H9 (cell line): Measurements from ENCODE around the gene TMEM60. TPM values are rescaled to one million over a fixed set of nuclear protein-coding genes. Genes with fewer than 3 reads are reported as not detected.

Experiments used
- DNase-seq: peaks from one replicate; pipeline ENCODE4 v3.0.0-alpha.2; 2017
- H2AFZ ChIP-seq: one replicate; pipeline ENCODE4 v1.6.1; 2013; ENCODE audit warnings: mild to moderate bottlenecking, low read length, control low read depth, moderate library complexity
- H2AK5ac ChIP-seq: 2 replicates; pipeline ENCODE4 v1.6.1; 2013; ENCODE audit warnings: low read length, control low read depth, mixed read lengths; ENCODE audit not compliant: insufficient read length
- H2BK120ac ChIP-seq: one replicate; pipeline ENCODE4 v1.6.1; 2013; ENCODE audit warnings: low read depth, mild to moderate bottlenecking, low read length, control low read depth, inconsistent platforms; ENCODE audit not compliant: poor library complexity, severe bottlenecking
- H2BK12ac ChIP-seq: 2 replicates; pipeline ENCODE4 v1.6.1; 2013; ENCODE audit warnings: low read length, control low read depth, mixed read lengths, low read depth; ENCODE audit not compliant: insufficient read length
- H2BK15ac ChIP-seq: 2 replicates; pipeline ENCODE4 v1.6.1; 2013; ENCODE audit warnings: low read depth, low read length, control low read depth
- H2BK20ac ChIP-seq: one replicate; pipeline ENCODE4 v1.6.1; 2013; ENCODE audit warnings: low read depth, mild to moderate bottlenecking, low read length, control low read depth, inconsistent platforms; ENCODE audit not compliant: poor library complexity, severe bottlenecking
- H2BK5ac ChIP-seq: 2 replicates; pipeline ENCODE4 v1.6.1; 2013; ENCODE audit warnings: low read length, control low read depth, mixed read lengths; ENCODE audit not compliant: insufficient read length
- H3K14ac ChIP-seq: 2 replicates; pipeline ENCODE4 v1.6.1; 2013; ENCODE audit warnings: low read length, control low read depth; ENCODE audit not compliant: insufficient read depth
- H3K18ac ChIP-seq: 2 replicates; pipeline ENCODE4 v1.6.1; 2013; ENCODE audit warnings: low read depth, mild to moderate bottlenecking, mixed read lengths, low read length, control low read depth; ENCODE audit not compliant: insufficient read length
- H3K23ac ChIP-seq: 2 replicates; pipeline ENCODE4 v1.6.1; 2013; ENCODE audit warnings: low read length, control low read depth, mixed read lengths, low read depth; ENCODE audit not compliant: insufficient read length
- H3K23me2 ChIP-seq: 2 replicates; pipeline ENCODE4 v1.6.1; 2013; ENCODE audit warnings: low read depth, mild to moderate bottlenecking, mixed read lengths, low read length, control low read depth; ENCODE audit not compliant: insufficient read length, poor library complexity, severe bottlenecking
- H3K27ac ChIP-seq: 2 replicates; pipeline ENCODE4 v1.5.1; 2013; ENCODE audit warnings: low read length, control low read depth, mixed read lengths, low read depth; ENCODE audit not compliant: insufficient read length
- H3K27me3 ChIP-seq: 2 replicates; pipeline ENCODE4 v1.6.1; 2013; ENCODE audit warnings: low read length, control low read depth, inconsistent platforms; ENCODE audit not compliant: insufficient read depth
- H3K4ac ChIP-seq: 2 replicates; pipeline ENCODE4 v1.6.1; 2013; ENCODE audit warnings: low read depth, mild to moderate bottlenecking, control low read depth, inconsistent platforms, low read length, moderate library complexity
- H3K4me1 ChIP-seq: 2 replicates; pipeline ENCODE4 v1.6.1; 2013; ENCODE audit warnings: low read length, control low read depth, inconsistent platforms; ENCODE audit not compliant: insufficient read depth
- H3K4me2 ChIP-seq: 2 replicates; pipeline ENCODE4 v1.6.1; 2013; ENCODE audit warnings: low read length, control low read depth, mixed read lengths; ENCODE audit not compliant: insufficient read length, insufficient read depth
- H3K56ac ChIP-seq: 2 replicates; pipeline ENCODE4 v1.6.1; 2013; ENCODE audit warnings: low read depth, mild to moderate bottlenecking, mixed read lengths, low read length, control low read depth; ENCODE audit not compliant: insufficient read length
- H3K79me1 ChIP-seq: 2 replicates; pipeline ENCODE4 v1.6.1; 2013; ENCODE audit warnings: low read depth, mild to moderate bottlenecking, moderate library complexity, low read length, control low read depth, inconsistent platforms; ENCODE audit not compliant: insufficient read depth, poor library complexity, severe bottlenecking
- H3K79me2 ChIP-seq: 2 replicates; pipeline ENCODE4 v1.6.1; 2013; ENCODE audit warnings: low read length, control low read depth, inconsistent platforms; ENCODE audit not compliant: insufficient read depth
- H3K9ac ChIP-seq: 2 replicates; pipeline ENCODE4 v1.6.1; 2013; ENCODE audit warnings: low read length, control low read depth, mixed read lengths; ENCODE audit not compliant: insufficient read length; ENCODE audit errors: extremely low read depth
- H3K9me3 ChIP-seq: one replicate; pipeline ENCODE4 v1.6.1; 2013; ENCODE audit warnings: low read depth, low read length, inconsistent platforms; ENCODE audit not compliant: control insufficient read depth
- H3T11ph ChIP-seq: one replicate; pipeline ENCODE4 v1.6.1; 2013; ENCODE audit warnings: mild to moderate bottlenecking, low read length, control low read depth, inconsistent platforms
- H4K20me1 ChIP-seq: one replicate; pipeline ENCODE4 v1.6.1; 2013; ENCODE audit not compliant: control insufficient read depth, insufficient read length, insufficient read depth
- H4K5ac ChIP-seq: 2 replicates; pipeline ENCODE4 v1.6.1; 2013; ENCODE audit warnings: low read depth, mild to moderate bottlenecking, mixed read lengths, low read length, control low read depth; ENCODE audit not compliant: insufficient read length
- H4K8ac ChIP-seq: replicated peaks from 2 replicates; pipeline ENCODE4 v1.6.1; 2013; ENCODE audit warnings: low read length, control low read depth, mixed read lengths, low read depth; ENCODE audit not compliant: insufficient read length
- H4K91ac ChIP-seq: 2 replicates; pipeline ENCODE4 v1.6.1; 2013; ENCODE audit warnings: low read depth, mild to moderate bottlenecking, moderate library complexity, mixed read lengths, low read length, control low read depth; ENCODE audit not compliant: insufficient read length
- H3K27ac Mint-ChIP-seq, 3 experiments: 2 replicates in 2 of 3; 3 replicates in 1 of 3; pipeline ENCODE4 v1.8.0; 2020 to 2021; ENCODE audit warnings: mixed read lengths in 3 of 3, mild to moderate bottlenecking in 1 of 3, moderate library complexity in 1 of 3
- H3K27me3 Mint-ChIP-seq: 2 replicates; pipeline ENCODE4 v1.8.0; 2021; ENCODE audit warnings: low read depth, mild to moderate bottlenecking, moderate library complexity, mixed read lengths
- H3K36me3 Mint-ChIP-seq, 3 experiments: 2 replicates in 2 of 3; 3 replicates in 1 of 3; pipeline ENCODE4 v1.8.0; 2020 to 2021; ENCODE audit warnings: low read depth in 3 of 3, mixed read lengths in 3 of 3; ENCODE audit not compliant: insufficient read depth in 1 of 3
- H3K4me1 Mint-ChIP-seq, 2 experiments: 2 replicates each; pipeline ENCODE4 v1.8.0; 2020; ENCODE audit warnings: mixed read lengths in 2 of 2
- H3K4me3 Mint-ChIP-seq, 2 experiments: 2 replicates in 1 of 2; 3 replicates in 1 of 2; pipeline ENCODE4 v1.8.0; 2020 to 2021; ENCODE audit warnings: mild to moderate bottlenecking in 2 of 2, mixed read lengths in 2 of 2, moderate library complexity in 1 of 2
- H3K9me3 Mint-ChIP-seq, 2 experiments: 2 replicates in 1 of 2; 3 replicates in 1 of 2; pipeline ENCODE4 v1.8.0; 2020; ENCODE audit warnings: mild to moderate bottlenecking in 2 of 2, mixed read lengths in 2 of 2, moderate library complexity in 1 of 2
- CTCF ChIP-seq: fragments of 200-600 bp; sonication (generic); conservative IDR thresholded peaks from 3 replicates; pipeline ENCODE4 v1.8.0; 2021; ENCODE audit warnings: antibody characterized with exemption, mild to moderate bottlenecking
- WGBS: extraction: QIAGEN DNeasy Blood & Tissue Kit; methylation state at CpG from one replicate; pipeline ENCODE4 v1.1.7; 2013; ENCODE audit warnings: missing lambda C conversion rate, low lambda C conversion rate, mixed read lengths; ENCODE audit not compliant: insufficient read length; ENCODE audit errors: extremely low coverage; 5-methylcytosine and 5-hydroxymethylcytosine counted together
- total RNA-seq: library from RNA; stranded (reverse); gene quantifications from 2 replicates; pipeline ENCODE4 v1.2.1, GENCODE V29; 2021

TMEM60 gene
- total RNA-seq, 1 experiment from 2014 or later: 14.3 TPM

- H3K79me1 ChIP-seq: no peaks in the 10 kb centered on the region
- peaks cover 9 to 16% of the 10 kb centered on the region in 2 experiments for H3K9me3 Mint-ChIP-seq
- H2BK5ac ChIP-seq: no peak overlapping the region
- no peak overlapping the region for H3K4me3 Mint-ChIP-seq
- no peaks in the 10 kb centered on the region for H3K9me3 ChIP-seq
- no peak overlapping the region for H3K56ac ChIP-seq
- H3K36me3 Mint-ChIP-seq: peaks cover 5 to 15% (median 9%) of the 10 kb centered on the region in 3 experiments
- no peak overlapping the region for H4K91ac ChIP-seq
- H2AFZ ChIP-seq: no peak overlapping the region
- H3K4me2 ChIP-seq: no peak overlapping the region
- no peak overlapping the region for H3K14ac ChIP-seq
- H2BK12ac ChIP-seq: no peak overlapping the region
- no peak overlapping the region for H2BK120ac ChIP-seq
- no peaks in the 10 kb centered on the region for H3K4me1 ChIP-seq
- no peak overlapping the region for H3K27ac Mint-ChIP-seq
- H3K23ac ChIP-seq: no peak overlapping the region
- no peaks in the 10 kb centered on the region for H3K23me2 ChIP-seq
- no peak overlapping the region for H3K18ac ChIP-seq
- H2BK15ac ChIP-seq: no peak overlapping the region
- H4K5ac ChIP-seq: no peak overlapping the region
- H3K27me3 Mint-ChIP-seq: no peaks in the 10 kb centered on the region
- H3K27ac ChIP-seq: no peak overlapping the region
- no peak overlapping the region for H4K8ac ChIP-seq
- H3K4ac ChIP-seq: no peak overlapping the region
- no peak for TF ChIP-seq CTCF
- H3K27me3 ChIP-seq: no peaks in the 10 kb centered on the region
- H3K9ac ChIP-seq: no peak overlapping the region
- H4K20me1 ChIP-seq: no peaks in the 10 kb centered on the region
- DNase-seq: no peak
- WGBS: no CpG with 5 or more reads among the region's 1 CpG
- H3K79me2 ChIP-seq: no peaks in the 10 kb centered on the region
- no peak overlapping the region for H2AK5ac ChIP-seq
- H2BK20ac ChIP-seq: no peak overlapping the region
- H3T11ph ChIP-seq: no peak overlapping the region
- no peaks in the 10 kb centered on the region for H3K4me1 Mint-ChIP-seq
Measured at GRCh38 chr7:77812290-77812685, 14.1 kb upstream of the TMEM60 start.
